A549 treated with GW870086 at 1 μM for 4 hours (cell line): Measurements from ENCODE around the gene BTBD1. TPM values are rescaled to one million over a fixed set of nuclear protein-coding genes. Genes with fewer than 3 reads are reported as not detected.

ENCODE experiments used
- total RNA-seq: library from RNA; stranded (reverse); fragments of 200-300 nt; extraction: Qiagen RNA extraction; gene quantifications from 5 replicates; pipeline ENCODE4 v1.2.3, GENCODE V29; 2022; ENCODE audit warnings: low read depth

Gene BTBD1
- 43.5 to 63.4 TPM (median 57.0 TPM) in 5 replicates for total RNA-seq

GRCh38 chr15:83066734-83067637 lies at the start of gene BTBD1:
Gene BTBD1, minus strand, starts transcription at chr15:83067252. Its CDS starts 101 bp downstream, at chr15:83067151.

GRCh38 chr15:83106994-83107840 lies 40.2 kb upstream of the BTBD1 start, which contains the start of gene TM6SF1:
Gene TM6SF1, plus strand, starts transcription at chr15:83107645. Its CDS starts 36 bp downstream, at chr15:83107681.

GRCh38 chr15:83011271-83012075 lies 55.6 kb downstream of the BTBD1 start, which contains the start of gene C15orf40:
Gene C15orf40, minus strand, starts transcription at chr15:83011639. Its CDS starts 32 bp downstream, at chr15:83011607.

GRCh38 chr15:82985688-82986441 lies 81.2 kb downstream of the BTBD1 start, which contains the start of gene RAMAC:
Gene RAMAC, plus strand, starts transcription at chr15:82986210. Its CDS starts 2,809 bp downstream, at chr15:82989019.

Other genes with a start within 250 kb of the BTBD1 start
- gene HOMER2, start 114.5 kb downstream of the BTBD1 start, total RNA-seq, result 12.2 to 14.1 TPM (median 12.8 TPM) in 5 replicates
- 41.8 to 55.1 TPM (median 42.8 TPM) in 5 replicates for gene RAMAC, start 81.0 kb downstream of the BTBD1 start, total RNA-seq
- 42.0 to 49.8 TPM (median 42.9 TPM) in 5 replicates for gene C15orf40, start 55.6 kb downstream of the BTBD1 start, total RNA-seq
- gene TM6SF1, start 40.4 kb upstream of the BTBD1 start, total RNA-seq, result 0.09 to 0.35 TPM (median 0.11 TPM) in 4 of 5 replicates, not detected in the other
- 38.1 to 64.9 TPM (median 52.9 TPM) in 5 replicates for gene HDGFL3, start 140.6 kb upstream of the BTBD1 start, total RNA-seq
- 0.78 to 1.2 TPM (median 0.98 TPM) in 5 replicates for gene BNC1, start 217.4 kb upstream of the BTBD1 start, total RNA-seq